ENCODE data around the gene CLEC17A. TPM values are rescaled to one million over a fixed set of nuclear protein-coding genes. Genes with fewer than 3 reads are reported as not detected.

The CLEC17A gene
- total and polyA plus RNA-seq, 2 of the 8 experiments (the other 6 are each of a cell fraction or from before 2014, with no cell fraction given): not detected

DNA sequence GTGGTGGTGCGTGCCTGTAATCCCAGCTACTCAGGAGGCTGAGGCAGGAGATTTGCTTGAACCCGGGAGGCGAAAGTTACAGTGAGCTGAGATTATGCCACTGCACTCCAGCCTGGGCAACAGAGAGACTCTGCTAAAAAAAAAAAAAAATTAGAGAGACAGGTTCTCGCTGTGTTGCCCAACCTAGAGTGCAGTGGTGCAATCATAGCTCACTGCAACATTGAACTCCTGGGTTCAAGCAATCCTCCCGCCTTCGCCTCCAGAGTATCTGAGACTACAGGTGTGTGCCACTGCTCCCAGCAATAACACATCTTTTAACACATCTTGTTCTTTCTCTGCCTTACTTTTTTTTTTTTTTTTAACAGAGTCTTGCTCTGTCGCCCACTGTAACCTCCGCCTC, 32.7 kb downstream of the CLEC17A start (continued):
- TF ChIP-seq CREB1 (IDR thresholded peaks at IDR 0.05) (no peak), SIN3A (conservative IDR thresholded peaks at IDR 0.05 in 1 of 2, IDR thresholded peaks at IDR 0.05 in 1 of 2; ENCODE audit: low read depth in 1 of 2, low read length in 2 of 2) (no peak), GABPA (IDR thresholded peaks at IDR 0.05; ENCODE audit: borderline replicate concordance, insufficient read depth, low read length) (no peak), SIX5 (IDR thresholded peaks at IDR 0.05; ENCODE audit: low read depth, low read length) (no peak), CHD1 (IDR thresholded peaks at IDR 0.05; ENCODE audit: low read depth, low read length) (no peak), RFX5 (IDR thresholded peaks at IDR 0.05; ENCODE audit: borderline replicate concordance, low read depth, low read length) (no peak)
